HCT116 (cell line): ENCODE measurements around the gene NUP42.

Source experiments
- EZH2phosphoT487 ChIP-seq: fragments of 200-600 bp; IDR thresholded peaks from 2 replicates; pipeline ENCODE4 v1.6.1; 2018; ENCODE audit warnings: antibody characterized with exemption, borderline replicate concordance
- POLR2A ChIP-seq: IDR thresholded peaks from 2 replicates; pipeline ENCODE4 v1.7.0; 2011; ENCODE audit warnings: borderline replicate concordance; ENCODE audit not compliant: insufficient read depth, insufficient read length; ENCODE audit errors: extremely low read depth
- RAD21 ChIP-seq: IDR thresholded peaks from 2 replicates; pipeline ENCODE4 v1.6.1; 2012; ENCODE audit warnings: low read depth, mild to moderate bottlenecking
- YY1 ChIP-seq: IDR thresholded peaks from 2 replicates; pipeline ENCODE4 v1.6.1; 2011; ENCODE audit warnings: low read length, low read depth, moderate library complexity, mild to moderate bottlenecking; ENCODE audit not compliant: insufficient replicate concordance; ENCODE audit errors: extremely low read depth
- ZNF274 ChIP-seq: fragments of 200-500 bp; sonication (Bioruptor generic); IDR thresholded peaks from 2 replicates; pipeline ENCODE4 v1.6.1; 2014; ENCODE audit warnings: mild to moderate bottlenecking, low read depth, low read length, inconsistent platforms
- TF ChIP-seq, protein P1 (sequence below), 3 experiments: fragments of 200-600 bp in 1 of 3; sonication (generic) in 1 of 3; IDR thresholded peaks in 2 of 3; conservative IDR thresholded peaks in 1 of 3; 2 replicates each; pipeline ENCODE4 v1.5.1; 2012 to 2017; ENCODE audit warnings: low read depth in 2 of 3, low read length in 2 of 3, antibody characterized with exemption in 1 of 3, borderline replicate concordance in 1 of 3, control low read depth in 1 of 3, mild to moderate bottlenecking in 1 of 3, mixed read lengths in 1 of 3, mixed run types in 1 of 3, moderate library complexity in 1 of 3; ENCODE audit not compliant: insufficient read depth in 1 of 3
- TF ChIP-seq, protein P2 (sequence below): IDR thresholded peaks from 2 replicates; pipeline ENCODE4 v1.6.1; 2012
- TF ChIP-seq, protein P3 (sequence below): IDR thresholded peaks from 2 replicates; pipeline ENCODE4 v1.6.1; 2012
- TF ChIP-seq, protein P4 (sequence below): IDR thresholded peaks from 2 replicates; pipeline ENCODE4 v1.6.1; 2012; ENCODE audit warnings: low read depth

DNA sequence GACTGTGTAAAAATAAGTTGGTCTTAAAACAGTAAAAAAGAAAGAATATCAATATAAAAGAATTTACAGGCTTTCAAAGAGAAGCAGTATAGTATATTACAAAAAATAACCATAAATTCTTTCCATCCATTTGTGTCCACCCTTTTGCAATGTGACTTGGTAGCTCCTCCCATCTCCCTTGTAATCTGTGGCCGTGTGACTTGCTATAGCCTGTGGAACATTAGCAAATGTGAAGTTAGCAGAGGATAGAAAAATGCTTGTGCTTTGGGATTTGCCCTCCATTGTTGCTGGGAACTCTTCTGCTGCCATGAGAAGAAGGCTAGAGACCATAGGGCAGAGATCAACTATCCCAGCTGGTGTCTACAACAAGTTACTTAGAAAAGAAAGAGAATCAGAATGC, 46.1 kb upstream of the NUP42 start:
- TF ChIP-seq, protein P1, sequence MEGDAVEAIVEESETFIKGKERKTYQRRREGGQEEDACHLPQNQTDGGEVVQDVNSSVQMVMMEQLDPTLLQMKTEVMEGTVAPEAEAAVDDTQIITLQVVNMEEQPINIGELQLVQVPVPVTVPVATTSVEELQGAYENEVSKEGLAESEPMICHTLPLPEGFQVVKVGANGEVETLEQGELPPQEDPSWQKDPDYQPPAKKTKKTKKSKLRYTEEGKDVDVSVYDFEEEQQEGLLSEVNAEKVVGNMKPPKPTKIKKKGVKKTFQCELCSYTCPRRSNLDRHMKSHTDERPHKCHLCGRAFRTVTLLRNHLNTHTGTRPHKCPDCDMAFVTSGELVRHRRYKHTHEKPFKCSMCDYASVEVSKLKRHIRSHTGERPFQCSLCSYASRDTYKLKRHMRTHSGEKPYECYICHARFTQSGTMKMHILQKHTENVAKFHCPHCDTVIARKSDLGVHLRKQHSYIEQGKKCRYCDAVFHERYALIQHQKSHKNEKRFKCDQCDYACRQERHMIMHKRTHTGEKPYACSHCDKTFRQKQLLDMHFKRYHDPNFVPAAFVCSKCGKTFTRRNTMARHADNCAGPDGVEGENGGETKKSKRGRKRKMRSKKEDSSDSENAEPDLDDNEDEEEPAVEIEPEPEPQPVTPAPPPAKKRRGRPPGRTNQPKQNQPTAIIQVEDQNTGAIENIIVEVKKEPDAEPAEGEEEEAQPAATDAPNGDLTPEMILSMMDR (IDR thresholded peaks at IDR 0.05 in 2 of 3, conservative IDR thresholded peaks at IDR 0.05 in 1 of 3; ENCODE audit: borderline replicate concordance in 1 of 3, insufficient read depth in 1 of 3, low read depth in 2 of 3, low read length in 2 of 3): no peak
- TF ChIP-seq YY1: no peak
- TF ChIP-seq, protein P2, sequence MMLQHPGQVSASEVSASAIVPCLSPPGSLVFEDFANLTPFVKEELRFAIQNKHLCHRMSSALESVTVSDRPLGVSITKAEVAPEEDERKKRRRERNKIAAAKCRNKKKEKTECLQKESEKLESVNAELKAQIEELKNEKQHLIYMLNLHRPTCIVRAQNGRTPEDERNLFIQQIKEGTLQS: no peak
- TF ChIP-seq POLR2A: no peak
- no peak for TF ChIP-seq ZNF274
- TF ChIP-seq, protein P3, sequence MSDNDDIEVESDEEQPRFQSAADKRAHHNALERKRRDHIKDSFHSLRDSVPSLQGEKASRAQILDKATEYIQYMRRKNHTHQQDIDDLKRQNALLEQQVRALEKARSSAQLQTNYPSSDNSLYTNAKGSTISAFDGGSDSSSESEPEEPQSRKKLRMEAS: no peak
- TF ChIP-seq EZH2phosphoT487: no peak
- TF ChIP-seq RAD21: no peak
- TF ChIP-seq, protein P4, sequence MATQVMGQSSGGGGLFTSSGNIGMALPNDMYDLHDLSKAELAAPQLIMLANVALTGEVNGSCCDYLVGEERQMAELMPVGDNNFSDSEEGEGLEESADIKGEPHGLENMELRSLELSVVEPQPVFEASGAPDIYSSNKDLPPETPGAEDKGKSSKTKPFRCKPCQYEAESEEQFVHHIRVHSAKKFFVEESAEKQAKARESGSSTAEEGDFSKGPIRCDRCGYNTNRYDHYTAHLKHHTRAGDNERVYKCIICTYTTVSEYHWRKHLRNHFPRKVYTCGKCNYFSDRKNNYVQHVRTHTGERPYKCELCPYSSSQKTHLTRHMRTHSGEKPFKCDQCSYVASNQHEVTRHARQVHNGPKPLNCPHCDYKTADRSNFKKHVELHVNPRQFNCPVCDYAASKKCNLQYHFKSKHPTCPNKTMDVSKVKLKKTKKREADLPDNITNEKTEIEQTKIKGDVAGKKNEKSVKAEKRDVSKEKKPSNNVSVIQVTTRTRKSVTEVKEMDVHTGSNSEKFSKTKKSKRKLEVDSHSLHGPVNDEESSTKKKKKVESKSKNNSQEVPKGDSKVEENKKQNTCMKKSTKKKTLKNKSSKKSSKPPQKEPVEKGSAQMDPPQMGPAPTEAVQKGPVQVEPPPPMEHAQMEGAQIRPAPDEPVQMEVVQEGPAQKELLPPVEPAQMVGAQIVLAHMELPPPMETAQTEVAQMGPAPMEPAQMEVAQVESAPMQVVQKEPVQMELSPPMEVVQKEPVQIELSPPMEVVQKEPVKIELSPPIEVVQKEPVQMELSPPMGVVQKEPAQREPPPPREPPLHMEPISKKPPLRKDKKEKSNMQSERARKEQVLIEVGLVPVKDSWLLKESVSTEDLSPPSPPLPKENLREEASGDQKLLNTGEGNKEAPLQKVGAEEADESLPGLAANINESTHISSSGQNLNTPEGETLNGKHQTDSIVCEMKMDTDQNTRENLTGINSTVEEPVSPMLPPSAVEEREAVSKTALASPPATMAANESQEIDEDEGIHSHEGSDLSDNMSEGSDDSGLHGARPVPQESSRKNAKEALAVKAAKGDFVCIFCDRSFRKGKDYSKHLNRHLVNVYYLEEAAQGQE: no peak
